Fibroblast of gingiva (primary cell): ENCODE measurements around the gene ASB13.
"Not testable (repeated sequence)": the region's sequence is repeated elsewhere in the genome, so short reads cannot be mapped to it uniquely, and the experiment has no call there.

Experiments used
- DNase-seq: peaks from one replicate; pipeline ENCODE4 v3.0.0-alpha.2; 2011; ENCODE audit warnings: low read depth

The ASB13 gene

GRCh38 chr10:5604961-5605360, 61.4 kb downstream of the ASB13 start:
- DNase-seq, result no peak

DNA sequence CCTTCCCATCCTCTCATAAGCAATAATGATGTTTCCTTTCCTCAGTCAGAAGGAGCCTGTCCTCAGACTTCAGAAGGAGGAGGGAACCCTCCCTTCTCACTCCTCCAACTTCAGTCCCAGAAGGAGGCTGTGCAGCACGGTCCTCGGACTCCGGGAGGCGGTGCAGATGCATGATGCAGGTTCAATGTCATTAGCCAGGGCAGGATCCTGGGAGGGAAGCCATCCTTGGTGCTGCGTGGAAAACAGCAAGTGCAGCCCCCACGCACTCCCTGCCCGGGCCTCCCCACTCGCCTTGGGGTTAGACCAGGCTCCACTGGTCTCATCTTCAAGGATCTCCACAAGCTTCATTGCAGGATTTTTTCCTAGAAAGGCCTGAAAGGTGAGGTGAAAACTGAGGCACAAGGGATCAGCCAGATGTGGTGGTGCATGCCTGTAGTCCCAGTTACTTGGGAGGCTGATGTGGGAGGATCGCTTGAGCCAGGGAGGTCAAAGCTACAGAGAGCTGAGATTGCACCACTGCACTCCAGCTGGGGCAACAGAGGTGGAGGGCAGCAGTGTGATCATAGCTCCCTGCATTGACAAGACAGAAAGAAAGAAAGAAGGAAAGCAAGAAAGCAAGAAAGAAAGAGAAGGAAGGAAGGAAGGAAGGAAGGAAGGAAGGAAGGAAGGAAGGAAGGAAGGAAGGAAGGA, 62.0 kb downstream of the ASB13 start:
- no peak for DNase-seq

- no peak for DNase-seq
Measured at GRCh38 chr10:5603848-5604170, 62.6 kb downstream of the ASB13 start.

DNA sequence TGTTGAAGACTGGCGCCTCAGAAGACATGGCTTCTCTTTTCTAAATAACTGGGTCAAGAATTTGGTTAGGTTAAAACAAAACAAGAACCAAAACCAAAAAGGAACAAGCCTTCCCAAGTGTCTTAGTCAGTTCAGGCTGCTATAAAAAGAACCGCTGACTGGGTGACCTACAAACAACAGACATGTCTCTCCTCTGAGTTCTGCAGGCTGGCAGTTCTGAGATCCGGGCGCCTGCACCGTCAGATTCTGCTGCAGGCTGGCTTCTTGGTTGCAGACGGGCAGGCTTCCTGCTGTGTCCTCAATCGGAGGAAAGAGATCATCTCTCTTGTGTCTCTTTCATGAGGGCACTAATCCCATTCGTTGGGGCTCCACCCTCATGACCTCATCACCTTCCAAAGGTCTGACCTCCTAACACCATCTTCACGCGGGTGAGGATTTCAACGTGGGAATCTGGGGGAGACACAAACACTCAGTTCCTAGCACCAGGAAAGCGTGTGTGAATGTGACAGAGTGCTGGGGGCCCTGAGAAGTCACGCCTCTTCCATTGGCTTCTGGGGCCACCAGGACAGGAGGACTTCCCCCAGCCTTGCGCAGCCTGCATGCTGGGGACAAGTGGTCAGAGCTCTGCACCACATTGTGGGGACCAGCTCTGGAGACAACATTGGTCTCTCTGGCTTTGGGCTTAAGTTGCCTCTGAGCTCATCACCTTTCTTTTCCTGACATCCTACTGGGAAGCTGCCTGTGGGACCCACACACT, 63.1 kb downstream of the ASB13 start:
- DNase-seq, result no peak

DNA sequence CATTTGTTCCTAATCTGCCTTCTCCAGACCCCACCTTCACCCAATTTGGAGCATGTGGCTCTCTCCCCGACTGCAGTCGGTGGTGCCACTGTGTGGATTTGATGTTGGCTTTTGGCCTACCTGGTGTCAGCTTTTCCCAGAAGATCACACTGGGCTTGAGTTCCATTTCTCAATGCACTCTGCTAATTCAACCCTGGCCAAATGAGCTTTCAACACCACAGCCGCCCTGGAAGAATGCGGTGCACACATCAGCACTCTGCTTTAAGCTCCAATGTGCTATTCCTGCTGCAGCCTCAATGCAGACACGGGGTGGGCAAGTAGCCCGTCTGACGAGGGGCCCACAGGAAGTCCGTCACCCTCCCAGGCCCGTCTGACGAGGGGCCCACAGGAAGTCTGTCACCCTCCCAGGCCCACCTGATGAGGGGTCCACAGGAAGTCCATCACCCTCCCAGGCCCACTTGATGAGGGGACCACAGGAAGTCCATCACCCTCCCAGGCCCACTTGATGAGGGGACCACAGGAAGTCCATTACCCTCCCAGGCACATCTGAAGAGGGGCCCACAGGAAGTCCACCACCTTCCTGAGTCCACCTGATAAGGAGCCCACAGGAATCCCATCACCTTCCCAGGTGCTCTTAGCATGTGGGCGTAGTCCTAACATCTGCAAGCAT, 64.4 kb downstream of the ASB13 start:
- DNase-seq, result no peak

- DNase-seq, result no peak
Measured at GRCh38 chr10:5600908-5601307, 65.5 kb downstream of the ASB13 start.

DNA sequence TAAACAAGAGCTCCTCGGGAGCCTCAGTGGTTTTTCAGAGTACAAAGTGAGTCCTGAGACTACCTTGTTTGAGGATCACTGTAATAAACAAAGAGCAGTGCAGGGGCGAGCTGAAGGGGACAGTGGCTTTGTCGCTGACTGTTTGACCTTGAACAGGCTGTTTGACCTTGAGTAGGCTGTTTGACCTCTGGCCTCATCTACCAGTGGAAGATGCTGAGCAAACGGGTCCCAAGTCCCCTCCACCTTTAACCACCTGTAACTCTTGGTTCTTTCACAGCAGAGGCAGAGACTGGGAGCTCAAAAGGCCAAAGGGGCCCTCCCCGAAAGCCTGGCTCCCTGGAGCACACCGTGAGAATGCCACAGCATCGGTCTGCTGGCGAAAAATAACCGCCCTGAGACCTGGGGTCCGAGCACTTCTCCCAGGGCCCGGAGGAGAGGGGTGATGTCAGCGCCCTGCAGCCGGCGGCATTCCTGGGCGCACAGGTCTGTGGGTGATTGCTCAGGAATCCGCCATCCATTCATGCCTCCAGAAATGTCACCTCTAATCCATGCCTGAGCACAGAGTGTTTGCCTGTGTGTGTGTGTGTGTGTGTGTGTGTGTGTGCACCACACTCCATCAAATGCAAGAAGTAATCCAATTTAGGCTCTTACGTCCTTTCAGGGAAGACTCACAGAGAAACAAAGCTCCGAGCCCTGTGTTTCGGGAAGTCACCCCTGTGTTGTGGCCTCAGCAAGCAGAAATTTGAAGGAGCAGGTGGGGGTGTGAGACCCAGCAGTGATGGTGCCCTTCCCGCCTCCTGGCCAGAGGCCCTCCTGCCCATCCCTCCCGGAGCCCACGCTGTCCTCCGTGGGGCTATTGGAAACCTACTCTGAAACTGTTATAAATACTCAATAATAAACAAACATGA, 66.5 kb downstream of the ASB13 start:
- no peak for DNase-seq

- DNase-seq, result no peak
Measured at GRCh38 chr10:5598085-5598690, 68.2 kb downstream of the ASB13 start.

DNA sequence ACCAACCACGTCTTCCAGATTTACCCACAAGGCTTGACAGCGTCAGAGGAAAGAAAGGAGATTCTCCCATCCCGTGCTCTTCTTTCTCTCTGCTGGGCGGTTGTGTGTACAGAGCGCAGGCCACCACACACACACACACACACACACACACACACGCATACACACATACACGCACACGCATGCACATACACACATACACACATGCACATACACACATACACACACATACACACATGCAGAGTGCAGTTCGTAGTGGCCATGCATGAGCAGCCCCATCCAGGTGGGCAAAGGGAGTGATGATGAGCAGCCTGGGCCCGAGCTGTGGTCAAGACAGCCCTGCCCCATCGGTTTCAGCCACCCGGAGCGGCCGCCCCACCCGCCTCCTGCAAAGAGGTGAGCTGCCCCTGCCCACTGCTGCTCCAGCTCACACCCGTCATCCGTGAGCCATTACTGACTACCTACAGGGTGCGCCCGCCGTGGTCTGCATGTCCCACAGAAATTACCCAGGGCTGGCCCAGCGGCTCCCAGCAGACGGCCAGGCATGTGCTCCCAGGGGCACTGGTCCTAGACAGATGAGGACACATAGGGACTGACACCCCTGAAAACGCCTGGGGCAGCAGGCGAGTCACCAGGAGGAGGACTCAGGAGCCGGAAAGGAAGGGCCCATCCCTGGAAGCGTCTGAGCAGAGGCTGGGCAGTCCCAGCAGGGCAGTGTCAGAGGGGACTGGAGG, 69.6 kb downstream of the ASB13 start:
- no peak for DNase-seq

DNA sequence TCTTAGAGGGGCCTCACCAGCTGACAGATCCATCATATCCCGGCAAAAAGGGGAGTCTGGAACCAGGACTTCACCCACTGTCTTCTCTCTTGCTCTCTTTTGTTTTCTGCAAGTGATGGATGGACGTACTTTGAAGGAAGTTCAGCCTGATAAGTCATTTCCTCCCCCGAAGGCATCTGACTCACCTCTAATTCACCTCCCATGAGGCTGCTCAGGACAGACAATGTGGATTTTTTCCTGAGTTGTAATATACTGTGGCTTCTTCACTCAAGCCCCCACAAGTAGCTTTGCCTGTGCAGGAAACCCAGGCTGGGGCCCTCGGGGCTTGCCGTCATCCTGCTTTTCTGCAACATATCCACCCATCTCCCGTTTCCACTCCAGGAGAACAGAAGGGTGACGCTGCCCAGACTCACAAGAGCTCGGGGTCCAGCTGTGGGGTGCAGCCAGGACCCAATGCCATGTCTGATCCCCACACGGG, 70.4 kb downstream of the ASB13 start:
- peak; percentile 38 for DNase-seq

DNA sequence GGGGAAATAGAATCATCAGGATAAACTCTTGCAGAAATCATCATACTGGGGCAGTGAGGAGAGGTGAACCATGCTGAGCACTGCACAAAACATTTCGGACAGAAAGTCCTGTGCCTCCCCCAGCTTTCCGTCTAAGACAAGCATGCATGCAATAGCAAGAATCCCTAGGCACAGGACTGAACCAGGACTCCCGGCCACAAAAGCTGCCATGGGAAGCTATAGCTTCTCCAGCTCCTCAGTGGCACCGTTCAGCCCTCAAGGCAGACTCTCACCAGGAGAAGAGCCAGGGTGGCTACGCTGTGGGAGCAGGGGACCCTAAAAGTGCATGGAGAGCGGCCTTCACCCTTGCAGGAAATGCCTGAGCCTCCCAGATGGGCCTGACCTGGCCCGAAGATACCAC, 70.8 kb downstream of the ASB13 start:
- no peak for DNase-seq

DNA sequence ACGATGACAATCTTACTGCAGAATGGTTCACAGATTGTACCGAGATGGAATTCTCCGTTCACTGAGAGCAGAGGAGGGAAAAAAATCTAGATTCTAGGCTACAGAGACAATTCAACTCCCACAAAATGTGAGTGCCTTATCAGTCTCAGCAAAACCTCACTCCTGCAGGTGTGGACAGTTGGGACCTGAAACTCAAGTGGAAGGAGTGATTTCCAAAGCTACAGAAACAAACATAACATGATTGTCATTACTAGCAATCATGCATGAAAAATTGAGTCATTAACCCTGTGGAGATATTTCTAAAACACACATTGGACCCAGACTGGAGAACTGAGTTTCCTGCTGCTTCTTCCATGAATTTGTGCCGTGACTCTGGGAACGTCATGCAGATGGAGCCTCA, 71.3 kb downstream of the ASB13 start:
- no peak for DNase-seq

GRCh38 chr10:5594271-5595049, 71.9 kb downstream of the ASB13 start:
- peak; percentile 58 for DNase-seq

DNA sequence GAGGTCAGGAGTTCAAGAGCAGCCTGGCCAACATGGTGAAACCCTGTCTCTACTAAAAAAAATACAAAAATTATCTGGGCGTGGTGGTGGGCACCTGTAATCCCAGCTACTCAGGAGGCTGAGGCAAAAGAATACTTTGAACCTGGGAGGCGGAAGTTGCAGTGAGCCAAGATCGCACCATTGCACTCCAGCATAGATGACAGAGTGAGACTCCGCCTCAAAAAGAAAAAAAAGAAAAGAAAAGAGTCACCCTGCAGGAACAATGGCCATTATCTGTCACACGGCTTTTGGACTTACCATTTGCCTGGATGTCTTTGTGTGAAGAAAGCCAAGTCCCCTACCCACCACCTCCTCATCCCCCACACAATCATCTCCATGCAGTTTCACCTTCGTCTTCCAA, 73.0 kb downstream of the ASB13 start:
- DNase-seq, result not testable (repeated sequence)

DNA sequence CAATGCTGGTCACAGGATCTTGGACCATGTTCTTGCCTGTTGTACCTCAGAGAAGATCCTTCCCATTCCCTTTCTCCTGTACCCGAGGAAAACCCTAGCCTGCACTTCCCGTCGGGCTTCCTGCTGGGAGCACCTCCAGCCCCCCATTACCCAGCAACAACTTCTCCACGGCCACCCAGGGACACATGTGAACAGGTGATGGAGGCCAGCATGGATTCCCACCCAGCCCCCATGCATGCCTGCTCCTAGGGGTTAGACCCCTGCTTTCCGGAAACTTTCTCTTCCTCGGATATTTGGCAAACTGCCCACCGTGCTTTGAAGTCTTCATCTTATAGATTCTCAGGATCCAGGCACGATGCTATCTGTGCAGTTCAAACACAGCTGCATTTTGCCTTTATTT, 74.3 kb downstream of the ASB13 start:
- DNase-seq, result no peak

DNA sequence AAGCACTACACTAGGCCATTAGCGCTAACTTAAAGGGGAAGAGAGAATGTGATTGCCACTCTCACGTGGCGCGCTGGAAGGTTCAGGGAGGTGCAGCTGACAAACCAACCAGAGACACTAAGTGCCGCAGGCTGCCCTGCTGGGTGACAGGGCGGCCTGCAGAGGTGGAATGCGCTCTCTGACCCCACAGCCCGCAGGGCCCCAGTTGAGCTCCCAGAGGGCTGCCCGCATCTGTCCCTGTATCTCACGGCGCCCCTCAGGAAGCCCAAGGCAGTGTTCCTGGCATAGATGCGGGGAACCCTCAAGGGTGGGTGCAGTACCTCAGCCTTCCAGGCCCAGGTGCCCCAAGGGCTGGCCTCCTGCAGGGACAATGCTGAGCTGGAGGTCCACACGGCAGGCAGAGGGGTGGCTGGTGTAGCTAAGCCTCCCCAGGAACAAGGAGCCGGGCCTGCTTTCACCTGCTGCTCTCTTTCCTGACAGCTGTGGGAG, 75.0 kb downstream of the ASB13 start:
- no peak for DNase-seq

DNA sequence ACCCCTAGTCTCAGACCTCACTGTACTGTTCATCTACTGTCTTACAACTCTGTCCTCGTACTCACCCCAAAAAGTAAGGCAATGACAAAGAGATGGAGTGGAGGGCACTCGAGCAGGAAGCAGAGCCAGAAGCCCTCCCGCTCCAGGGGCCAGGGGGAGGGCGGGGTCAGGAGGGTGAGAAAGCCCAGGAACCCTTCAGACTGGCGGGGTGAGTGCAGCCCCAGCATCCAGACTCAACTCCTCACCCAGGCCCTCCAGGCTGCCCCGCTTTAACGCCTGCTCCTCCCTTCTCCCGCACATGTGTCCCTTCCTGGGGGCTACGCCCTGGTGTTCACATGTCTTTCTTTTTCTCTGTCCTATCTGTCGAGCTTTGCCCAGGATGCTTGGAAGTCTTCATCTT, 75.6 kb downstream of the ASB13 start:
- no peak for DNase-seq

DNA sequence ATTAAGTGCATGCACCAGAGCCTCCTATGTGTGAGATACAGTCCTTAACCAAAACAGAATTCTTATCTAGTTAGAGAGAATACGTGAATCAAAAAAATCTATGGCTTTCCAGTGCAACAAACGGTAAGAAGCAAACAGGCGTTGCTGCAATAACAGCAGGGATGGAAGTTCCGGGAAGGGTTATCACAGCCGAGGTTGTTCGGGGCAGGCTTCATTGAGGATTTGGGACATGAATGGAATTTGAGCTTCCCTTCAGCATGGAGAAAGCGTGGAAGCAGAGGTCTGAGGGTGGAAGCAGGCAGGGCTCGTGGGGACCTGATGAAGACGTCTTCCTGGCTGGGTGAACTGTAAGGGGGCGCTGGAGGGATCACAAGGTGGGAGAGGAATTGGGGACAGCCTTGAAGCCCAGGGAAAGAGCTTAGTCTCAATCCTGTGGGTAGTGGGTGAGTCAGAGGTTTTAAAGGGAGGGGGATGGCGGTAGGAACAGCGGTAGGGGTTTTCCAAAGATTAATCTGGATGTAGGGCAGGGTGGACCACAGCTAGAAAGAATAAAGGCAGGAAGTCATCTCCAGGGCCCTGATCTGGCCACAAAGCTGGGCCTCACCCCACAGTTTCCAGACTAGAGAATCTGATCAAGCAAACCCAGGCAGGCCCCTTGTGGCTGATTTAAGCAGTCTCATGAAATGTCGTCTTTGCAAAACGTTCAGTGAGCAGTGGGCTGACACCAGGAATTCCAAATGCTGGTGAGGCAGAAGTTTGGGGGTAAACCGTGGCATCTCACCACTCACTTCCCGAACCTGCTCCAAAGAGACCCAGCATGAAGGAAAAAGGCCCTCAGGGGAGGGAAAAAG, 76.5 kb downstream of the ASB13 start:
- DNase-seq, result no peak

- DNase-seq, result no peak
Measured at GRCh38 chr10:5589011-5589660, 77.3 kb downstream of the ASB13 start.
